ENCODE data around the gene LCLAT1. TPM values are rescaled to one million over a fixed set of nuclear protein-coding genes. Genes with fewer than 3 reads are reported as not detected.
A peak's percentile ranks its signal among the peaks of the same experiment; 100 is the strongest.

The LCLAT1 gene
- total RNA-seq, 2 experiments from 2014 or later = 9.2 to 19.6 TPM

- Histone ChIP-seq H3K27ac (ENCODE audit: low read depth, low read length, poor library complexity, severe bottlenecking) (no peak overlapping the region), H3K4me1 (ENCODE audit: insufficient read depth, low read length, poor library complexity, severe bottlenecking) (peaks cover 14% of the 10 kb centered on the region), H3K4me3 (ENCODE audit: low read depth, low read length, poor library complexity, severe bottlenecking) (peak overlapping the region; percentile 89), H3K9me3 (ENCODE audit: low read length) (no peaks in the 10 kb centered on the region), H3K79me2 (ENCODE audit: insufficient read depth, low read depth, low read length) (peaks cover 40% of the 10 kb centered on the region), H3K36me3 (ENCODE audit: insufficient read depth, low read length) (peaks cover 7% of the 10 kb centered on the region; the same call in 1 of the 2 replicates), H3K4me2 (ENCODE audit: low read length) (peak overlapping the region; percentile 90), H3K9me2 (ENCODE audit: insufficient read depth, low read length) (no peaks in the 10 kb centered on the region), H2AFZ (ENCODE audit: low read length) (no peak overlapping the region), H4K20me1 (ENCODE audit: insufficient read depth, low read length) (0 out of 2 replicates have a peak, but pooled peaks cover 5% of the 10 kb centered on the region)
- intact Hi-C loops (cut with micrococcal nuclease; ENCODE audit: unreplicated experiment) = loop anchor here (5.0 kb wide), 2 partner anchors 242 to 263 kb away; no protein-coding TSS in a partner anchor
- CTCF ChIA-PET (ENCODE audit: unreplicated experiment) = no interaction called here
- TF ChIP-seq CTCF (conservative IDR thresholded peaks at IDR 0.05; ENCODE audit: low read length) (no peak), EZH2phosphoT487 (IDR thresholded peaks at IDR 0.05; ENCODE audit: borderline replicate concordance, low read depth, low read length) (no peak)
- POLR2A ChIA-PET = interaction anchor here (0.7 kb wide), 1 partner anchor 125 kb away, joined by 3 read pairs; no protein-coding TSS in a partner anchor
- DNase-seq (ENCODE audit: low spot score) = no peak
- TSS peak; percentile 46 for BruUV-seq (replicated peaks)
Measured at GRCh38 chr2:30448866-30449265, 1.8 kb downstream of the LCLAT1 start.

GRCh38 chr2:30450025-30450424 lies 3.0 kb downstream of the LCLAT1 start:
- Histone ChIP-seq H3K9me3 (ENCODE audit: low read length) (no peaks in the 10 kb centered on the region), H3K36me3 (ENCODE audit: insufficient read depth, low read length) (peaks cover 7% of the 10 kb centered on the region; the same call in 1 of the 2 replicates), H3K4me3 (ENCODE audit: low read depth, low read length, poor library complexity, severe bottlenecking) (no peak overlapping the region), H3K79me2 (ENCODE audit: insufficient read depth, low read depth, low read length) (peaks cover 47% of the 10 kb centered on the region), H3K4me2 (ENCODE audit: low read length) (no peak overlapping the region), H4K20me1 (ENCODE audit: insufficient read depth, low read length) (0 out of 2 replicates have a peak, but pooled peaks cover 5% of the 10 kb centered on the region), H3K9me2 (ENCODE audit: insufficient read depth, low read length) (no peaks in the 10 kb centered on the region), H2AFZ (ENCODE audit: low read length) (no peak overlapping the region), H3K27ac (ENCODE audit: low read depth, low read length, poor library complexity, severe bottlenecking) (no peak overlapping the region), H3K4me1 (ENCODE audit: insufficient read depth, low read length, poor library complexity, severe bottlenecking) (peaks cover 14% of the 10 kb centered on the region)
- DNase-seq (ENCODE audit: low spot score) = no peak
- ChIA-PET POLR2A (interaction anchor here (0.7 to 1.5 kb wide), 2 partner anchors 10 to 260 kb away, joined by 3 to 4 read pairs; no protein-coding TSS in a partner anchor), CTCF (ENCODE audit: unreplicated experiment) (interaction anchor here (0.9 kb wide), 1 partner anchor 9 kb away, joined by 3 read pairs; no protein-coding TSS in a partner anchor)
- intact Hi-C loops (cut with micrococcal nuclease; ENCODE audit: unreplicated experiment) = no loop called here
- BruUV-seq (replicated peaks) = no TSS peak
- TF ChIP-seq EZH2phosphoT487 (IDR thresholded peaks at IDR 0.05; ENCODE audit: borderline replicate concordance, low read depth, low read length) = no peak
- no peak for TF ChIP-seq CTCF (conservative IDR thresholded peaks at IDR 0.05; ENCODE audit: low read length)

GRCh38 chr2:30453498-30453897 lies 6.5 kb downstream of the LCLAT1 start:
- POLR2A ChIA-PET = no interaction called here
- Histone ChIP-seq H3K4me2 (ENCODE audit: low read length) (no peak overlapping the region), H3K27ac (ENCODE audit: low read depth, low read length, poor library complexity, severe bottlenecking) (no peak overlapping the region), H3K79me2 (ENCODE audit: insufficient read depth, low read depth, low read length) (peaks cover 48% of the 10 kb centered on the region), H4K20me1 (ENCODE audit: insufficient read depth, low read length) (peaks cover 9% of the 10 kb centered on the region; the same call in 1 of the 2 replicates), H3K4me1 (ENCODE audit: insufficient read depth, low read length, poor library complexity, severe bottlenecking) (peaks cover 2% of the 10 kb centered on the region), H3K9me2 (ENCODE audit: insufficient read depth, low read length) (no peaks in the 10 kb centered on the region), H2AFZ (ENCODE audit: low read length) (no peak overlapping the region), H3K4me3 (ENCODE audit: low read depth, low read length, poor library complexity, severe bottlenecking) (no peak overlapping the region), H3K36me3 (ENCODE audit: insufficient read depth, low read length) (peaks cover 7% of the 10 kb centered on the region; the same call in 1 of the 2 replicates), H3K9me3 (ENCODE audit: low read length) (no peaks in the 10 kb centered on the region)
- TF ChIP-seq EZH2phosphoT487 (IDR thresholded peaks at IDR 0.05; ENCODE audit: borderline replicate concordance, low read depth, low read length) (no peak), CTCF (conservative IDR thresholded peaks at IDR 0.05; ENCODE audit: low read length) (no peak)
- DNase-seq (ENCODE audit: low spot score) = no peak
- intact Hi-C loops (cut with micrococcal nuclease; ENCODE audit: unreplicated experiment) = no loop called here
- CTCF ChIA-PET (ENCODE audit: unreplicated experiment) = no interaction called here
- BruUV-seq (replicated peaks) = no TSS peak

All from OCI-LY7 (cell line).